IMR-90 (cell line): Measurements from ENCODE around the gene GPR160. TPM values are rescaled to one million over a fixed set of nuclear protein-coding genes. Genes with fewer than 3 reads are reported as not detected.

ENCODE experiments used
- ATAC-seq: fragments of 200-7000 bp; cut with Tn5 transposase; 2 replicates; pipeline ENCODE4 v1.9.1; 2020; ENCODE audit warnings: low read depth, mild to moderate bottlenecking, moderate library complexity
- BruUV-seq: library from RNA; stranded (reverse); fragments of 400-500 nt; replicated peaks from 2 replicates; lab custom pipeline; 2021; lab: Mats Ljungman, UMichigan
- CTCF ChIA-PET: fragments of 300-600 bp; formaldehyde crosslinking; extraction: SDS; loops from one replicate; lab custom pipeline; 2021; ENCODE audit warnings: antibody characterized with exemption; lab: Yijun Ruan, JAX
- POLR2A ChIA-PET: fragments of 300-600 bp; sonication (Branson Sonifier 250); formaldehyde crosslinking; loops from one replicate; lab custom pipeline; 2022; ENCODE audit warnings: antibody characterized with exemption; ENCODE audit not compliant: unreplicated experiment; lab: Charles Lee
- DNase-seq: peaks from one replicate; pipeline ENCODE4 v3.0.0; 2013
- H2AFZ ChIP-seq: replicated peaks from 2 replicates; pipeline ENCODE3; 2013; ENCODE audit warnings: low read length, mild to moderate bottlenecking; ENCODE audit not compliant: poor library complexity
- H2AK5ac ChIP-seq: 2 replicates; pipeline ENCODE4 v1.6.1; 2013; ENCODE audit warnings: low read depth, low read length, inconsistent platforms
- H2AK9ac ChIP-seq: replicated peaks from 2 replicates; pipeline ENCODE3; 2013; ENCODE audit warnings: mild to moderate bottlenecking, low read depth, low read length, moderate library complexity; ENCODE audit not compliant: poor library complexity
- H2BK120ac ChIP-seq: 2 replicates; pipeline ENCODE4 v1.6.1; 2013; ENCODE audit warnings: low read depth, low read length, inconsistent platforms
- H2BK15ac ChIP-seq: 3 replicates; pipeline ENCODE4 v1.6.1; 2013; ENCODE audit warnings: low read depth, low read length, inconsistent platforms
- H2BK20ac ChIP-seq: 2 replicates; pipeline ENCODE4 v1.6.1; 2013; ENCODE audit warnings: low read depth, mild to moderate bottlenecking, inconsistent platforms, low read length, moderate library complexity
- H2BK5ac ChIP-seq: 2 replicates; pipeline ENCODE4 v1.6.1; 2013; ENCODE audit warnings: mild to moderate bottlenecking, low read depth, low read length, inconsistent platforms; ENCODE audit not compliant: poor library complexity, severe bottlenecking
- H3K14ac ChIP-seq: replicated peaks from 2 replicates; pipeline ENCODE4 v1.6.1; 2013; ENCODE audit warnings: low read depth, low read length, inconsistent platforms
- H3K18ac ChIP-seq: 2 replicates; pipeline ENCODE4 v1.6.1; 2013; ENCODE audit warnings: low read depth, low read length, control low read depth
- H3K23ac ChIP-seq: 2 replicates; pipeline ENCODE4 v1.6.1; 2013; ENCODE audit warnings: low read depth, low read length, inconsistent platforms
- H3K27ac ChIP-seq: 2 replicates; pipeline ENCODE4 v1.5.1; 2013; ENCODE audit warnings: mild to moderate bottlenecking, control low read depth, low read length; ENCODE audit not compliant: insufficient read depth
- H3K27me3 ChIP-seq: 2 replicates; pipeline ENCODE4 v1.6.1; 2013; ENCODE audit warnings: low read length; ENCODE audit not compliant: control insufficient read depth, insufficient read depth
- H3K36me3 ChIP-seq: 2 replicates; pipeline ENCODE4 v1.6.1; 2013; ENCODE audit warnings: low read length, mixed read lengths; ENCODE audit not compliant: control insufficient read depth, insufficient read depth
- H3K4ac ChIP-seq: 2 replicates; pipeline ENCODE4 v1.6.1; 2013; ENCODE audit warnings: low read depth, low read length, inconsistent platforms
- H3K4me1 ChIP-seq: 2 replicates; pipeline ENCODE4 v1.6.1; 2013; ENCODE audit warnings: low read length, mixed read lengths; ENCODE audit not compliant: control insufficient read depth, insufficient read depth
- H3K4me2 ChIP-seq: 2 replicates; pipeline ENCODE4 v1.6.1; 2013; ENCODE audit warnings: low read depth, mild to moderate bottlenecking, control low read depth, low read length, moderate library complexity
- H3K4me3 ChIP-seq: 2 replicates; pipeline ENCODE4 v1.5.1; 2013; ENCODE audit warnings: low read depth, mild to moderate bottlenecking, control low read depth, low read length, moderate library complexity; ENCODE audit not compliant: insufficient read depth
- H3K56ac ChIP-seq: 2 replicates; pipeline ENCODE4 v1.6.1; 2013; ENCODE audit warnings: low read length, inconsistent platforms; ENCODE audit not compliant: insufficient read depth; ENCODE audit errors: extremely low read depth
- H3K79me1 ChIP-seq, 2 experiments: 2 replicates each; pipeline ENCODE4 v1.6.1; 2013; ENCODE audit warnings: low read length in 2 of 2, inconsistent platforms in 1 of 2, low read depth in 1 of 2
- H3K9ac ChIP-seq: 2 replicates; pipeline ENCODE4 v1.6.1; 2013; ENCODE audit warnings: low read depth, low read length, control low read depth
- H3K9me1 ChIP-seq: 2 replicates; pipeline ENCODE4 v1.6.1; 2013; ENCODE audit warnings: low read length, inconsistent platforms; ENCODE audit not compliant: insufficient read depth
- H3K9me3 ChIP-seq: 2 replicates; pipeline ENCODE4 v1.6.1; 2013; ENCODE audit warnings: low read length; ENCODE audit not compliant: control insufficient read depth, insufficient read depth
- H4K20me1 ChIP-seq: 2 replicates; pipeline ENCODE4 v1.6.1; 2013; ENCODE audit warnings: low read length, inconsistent platforms; ENCODE audit not compliant: insufficient read depth
- H4K5ac ChIP-seq: 2 replicates; pipeline ENCODE4 v1.6.1; 2013; ENCODE audit warnings: mild to moderate bottlenecking, low read depth, low read length, control low read depth
- H4K8ac ChIP-seq, 2 experiments: 2 replicates each; pipeline ENCODE4 v1.6.1; 2013; ENCODE audit warnings: low read depth in 2 of 2, low read length in 2 of 2, control low read depth in 1 of 2, inconsistent platforms in 1 of 2
- H4K91ac ChIP-seq: 2 replicates; pipeline ENCODE4 v1.6.1; 2013; ENCODE audit warnings: low read depth, low read length, inconsistent platforms; ENCODE audit not compliant: insufficient read depth
- BHLHE40 ChIP-seq: fragments of 150-350 bp; IDR thresholded peaks from 2 replicates; pipeline ENCODE4 v1.6.1; 2016; ENCODE audit warnings: mild to moderate bottlenecking, low read depth, low read length
- CTCF ChIP-seq: conservative IDR thresholded peaks from 2 replicates; pipeline ENCODE4 v1.5.1; 2012; ENCODE audit warnings: mild to moderate bottlenecking, low read depth, low read length, improper control_type of control experiment
- FOS ChIP-seq: fragments of 150-350 bp; IDR thresholded peaks from 2 replicates; pipeline ENCODE4 v1.6.1; 2016; ENCODE audit warnings: low read depth, low read length
- MAZ ChIP-seq: IDR thresholded peaks from 2 replicates; pipeline ENCODE4 v1.6.1; 2012; ENCODE audit warnings: low read depth, mild to moderate bottlenecking, low read length, improper control_type of control experiment, moderate library complexity, borderline replicate concordance
- MXI1 ChIP-seq: IDR thresholded peaks from 2 replicates; pipeline ENCODE4 v1.6.1; 2012; ENCODE audit warnings: low read depth, mild to moderate bottlenecking, low read length, moderate library complexity, borderline replicate concordance
- RCOR1 ChIP-seq: IDR thresholded peaks from 2 replicates; pipeline ENCODE4 v1.6.1; 2012; ENCODE audit warnings: mild to moderate bottlenecking, low read length, improper control_type of control experiment; ENCODE audit not compliant: insufficient replicate concordance
- SMC3 ChIP-seq: fragments of 150-350 bp; IDR thresholded peaks from 2 replicates; pipeline ENCODE4 v1.6.1; 2016; ENCODE audit warnings: low read depth, mild to moderate bottlenecking, antibody characterized with exemption, low read length, moderate library complexity
- WGBS, 2 experiments: methylation state at CpG; one replicate each; pipeline versions ENCODE4 v1.1.5 to v1.1.7; 2013; ENCODE audit warnings: missing lambda C conversion rate in 2 of 2; ENCODE audit not compliant: insufficient read length in 1 of 2; ENCODE audit errors: extremely low coverage in 2 of 2; 5-methylcytosine and 5-hydroxymethylcytosine counted together
- dilution Hi-C: fragments of 300-500 bp; cut with HindIII; formaldehyde crosslinking; loops from one replicate; pipeline ENCODE4 v1.14.3; 2018; ENCODE audit warnings: low sequenced_read_pairs; ENCODE audit not compliant: unreplicated experiment
- in situ Hi-C: fragments of 300-500 bp; cut with MboI; formaldehyde crosslinking; loops from 3 replicates; pipeline ENCODE4 v1.14.3; 2019; ENCODE audit warnings: low sequenced_read_pairs, inconsistent platforms, mixed read lengths
- intact Hi-C: fragments of 100-400 bp; cut with micrococcal nuclease; formaldehyde crosslinking; loops from 2 replicates; pipeline ENCODE4 v1.10.0; 2022
- polyA plus RNA-seq, 3 experiments: library from polyadenylated mRNA; depleted of rRNA; stranded (reverse); fragments of >200 nt; gene quantifications; 2 replicates each; pipeline ENCODE4 v1.2.3, GENCODE V29; 2012; ENCODE audit warnings: low replicate concordance in 1 of 3
- total RNA-seq: library from RNA; depleted of rRNA; stranded (reverse); fragments of >200 nt; gene quantifications from 2 replicates; pipeline ENCODE4 v1.2.3, GENCODE V29; 2012
- TF ChIP-seq, protein P1 (sequence below): fragments of 150-350 bp; IDR thresholded peaks from 2 replicates; pipeline ENCODE4 v1.6.1; 2017; ENCODE audit warnings: mild to moderate bottlenecking, antibody characterized with exemption, low read length, low read depth
- TF ChIP-seq, protein P2 (sequence below): fragments of 150-350 bp; IDR thresholded peaks from 2 replicates; pipeline ENCODE4 v1.6.1; 2016; ENCODE audit warnings: low read depth, mild to moderate bottlenecking, low read length, moderate library complexity, borderline replicate concordance

The GPR160 gene
- total and polyA plus RNA-seq, 2 of the 4 experiments (the other 2 are of a cell fraction): 0.09 to 0.18 TPM

- Histone ChIP-seq H2AK9ac (no peak overlapping the region), H3K4me1 (peaks cover 7% of the 10 kb centered on the region), H3K27ac (no peak overlapping the region), H2BK5ac (peak overlapping the region; percentile 64), H3K27me3 (no peaks in the 10 kb centered on the region), H3K4ac (no peak overlapping the region), H3K9me3 (no peaks in the 10 kb centered on the region), H3K36me3 (peaks cover 27% of the 10 kb centered on the region), H3K9ac (no peak overlapping the region), H2AFZ (no peak overlapping the region), H3K23ac (no peak overlapping the region), H3K18ac (no peak overlapping the region), H2BK120ac (no peak overlapping the region), H3K9me1 (0 out of 2 replicates have a peak, but pooled peaks cover 3% of the 10 kb centered on the region), H2BK15ac (no peak overlapping the region), H3K14ac (no peak overlapping the region), H3K4me2 (no peak overlapping the region), H2BK20ac (no peak overlapping the region), H3K4me3 (no peak overlapping the region), H3K56ac (no peak overlapping the region), H4K20me1 (no peaks in the 10 kb centered on the region), H3K79me1 (peaks cover 7 to 8% of the 10 kb centered on the region in 2 experiments; a peak in 3 of 4 replicates), H4K8ac (peak overlapping the region in 1 of 2 experiments; percentile 89; a peak in 1 of 4 replicates), H2AK5ac (no peak overlapping the region), H4K5ac (no peak overlapping the region), H4K91ac (no peak overlapping the region)
- ATAC-seq: peak; percentile 38; the same call in 1 of the 2 replicates
- WGBS, 2 experiments: no CpG with 5 or more reads among the region's 3 CpGs
- intact Hi-C loops (loop anchor here (5.0 kb wide), 2 partner anchors 105 to 200 kb away; no protein-coding TSS in a partner anchor), dilution Hi-C loops (no loop called here), in situ Hi-C loops (no loop called here)
- no TSS peak for BruUV-seq
- POLR2A ChIA-PET: no interaction called here
- CTCF ChIA-PET: no interaction called here
- DNase-seq: no peak
- TF ChIP-seq RCOR1: no peak
- TF ChIP-seq SMC3: no peak
- TF ChIP-seq, protein P1, sequence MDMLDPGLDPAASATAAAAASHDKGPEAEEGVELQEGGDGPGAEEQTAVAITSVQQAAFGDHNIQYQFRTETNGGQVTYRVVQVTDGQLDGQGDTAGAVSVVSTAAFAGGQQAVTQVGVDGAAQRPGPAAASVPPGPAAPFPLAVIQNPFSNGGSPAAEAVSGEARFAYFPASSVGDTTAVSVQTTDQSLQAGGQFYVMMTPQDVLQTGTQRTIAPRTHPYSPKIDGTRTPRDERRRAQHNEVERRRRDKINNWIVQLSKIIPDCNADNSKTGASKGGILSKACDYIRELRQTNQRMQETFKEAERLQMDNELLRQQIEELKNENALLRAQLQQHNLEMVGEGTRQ: no peak
- no peak for TF ChIP-seq MAZ
- TF ChIP-seq, protein P2, sequence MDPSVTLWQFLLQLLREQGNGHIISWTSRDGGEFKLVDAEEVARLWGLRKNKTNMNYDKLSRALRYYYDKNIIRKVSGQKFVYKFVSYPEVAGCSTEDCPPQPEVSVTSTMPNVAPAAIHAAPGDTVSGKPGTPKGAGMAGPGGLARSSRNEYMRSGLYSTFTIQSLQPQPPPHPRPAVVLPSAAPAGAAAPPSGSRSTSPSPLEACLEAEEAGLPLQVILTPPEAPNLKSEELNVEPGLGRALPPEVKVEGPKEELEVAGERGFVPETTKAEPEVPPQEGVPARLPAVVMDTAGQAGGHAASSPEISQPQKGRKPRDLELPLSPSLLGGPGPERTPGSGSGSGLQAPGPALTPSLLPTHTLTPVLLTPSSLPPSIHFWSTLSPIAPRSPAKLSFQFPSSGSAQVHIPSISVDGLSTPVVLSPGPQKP: no peak
- TF ChIP-seq FOS: no peak
- TF ChIP-seq MXI1: no peak
- no peak for TF ChIP-seq CTCF
- no peak for TF ChIP-seq BHLHE40
Measured at GRCh38 chr3:169992156-169992555, 45.6 kb upstream of the GPR160 start.
